IMR-90 (cell line): ENCODE measurements around the gene SYNPO2. TPM values are rescaled to one million over a fixed set of nuclear protein-coding genes. Genes with fewer than 3 reads are reported as not detected.

Experiments used
- ATAC-seq: fragments of 200-7000 bp; cut with Tn5 transposase; 2 replicates; pipeline ENCODE4 v1.9.1; 2020; ENCODE audit warnings: low read depth, mild to moderate bottlenecking, moderate library complexity
- BruUV-seq: library from RNA; stranded (reverse); fragments of 400-500 nt; replicated peaks from 2 replicates; lab custom pipeline; 2021; lab: Mats Ljungman, UMichigan
- CTCF ChIA-PET: fragments of 300-600 bp; formaldehyde crosslinking; extraction: SDS; loops from one replicate; lab custom pipeline; 2021; ENCODE audit warnings: antibody characterized with exemption; lab: Yijun Ruan, JAX
- POLR2A ChIA-PET: fragments of 300-600 bp; sonication (Branson Sonifier 250); formaldehyde crosslinking; loops from one replicate; lab custom pipeline; 2022; ENCODE audit warnings: antibody characterized with exemption; ENCODE audit not compliant: unreplicated experiment; lab: Charles Lee
- DNase-seq: peaks from one replicate; pipeline ENCODE4 v3.0.0; 2013
- H2AFZ ChIP-seq: replicated peaks from 2 replicates; pipeline ENCODE3; 2013; ENCODE audit warnings: low read length, mild to moderate bottlenecking; ENCODE audit not compliant: poor library complexity
- H2AK5ac ChIP-seq: 2 replicates; pipeline ENCODE4 v1.6.1; 2013; ENCODE audit warnings: low read depth, low read length, inconsistent platforms
- H2AK9ac ChIP-seq: replicated peaks from 2 replicates; pipeline ENCODE3; 2013; ENCODE audit warnings: mild to moderate bottlenecking, low read depth, low read length, moderate library complexity; ENCODE audit not compliant: poor library complexity
- H2BK120ac ChIP-seq: 2 replicates; pipeline ENCODE4 v1.6.1; 2013; ENCODE audit warnings: low read depth, low read length, inconsistent platforms
- H2BK15ac ChIP-seq: 3 replicates; pipeline ENCODE4 v1.6.1; 2013; ENCODE audit warnings: low read depth, low read length, inconsistent platforms
- H2BK20ac ChIP-seq: 2 replicates; pipeline ENCODE4 v1.6.1; 2013; ENCODE audit warnings: low read depth, mild to moderate bottlenecking, inconsistent platforms, low read length, moderate library complexity
- H2BK5ac ChIP-seq: 2 replicates; pipeline ENCODE4 v1.6.1; 2013; ENCODE audit warnings: mild to moderate bottlenecking, low read depth, low read length, inconsistent platforms; ENCODE audit not compliant: poor library complexity, severe bottlenecking
- H3K14ac ChIP-seq: replicated peaks from 2 replicates; pipeline ENCODE4 v1.6.1; 2013; ENCODE audit warnings: low read depth, low read length, inconsistent platforms
- H3K18ac ChIP-seq: 2 replicates; pipeline ENCODE4 v1.6.1; 2013; ENCODE audit warnings: low read depth, low read length, control low read depth
- H3K23ac ChIP-seq: 2 replicates; pipeline ENCODE4 v1.6.1; 2013; ENCODE audit warnings: low read depth, low read length, inconsistent platforms
- H3K27ac ChIP-seq: 2 replicates; pipeline ENCODE4 v1.5.1; 2013; ENCODE audit warnings: mild to moderate bottlenecking, control low read depth, low read length; ENCODE audit not compliant: insufficient read depth
- H3K27me3 ChIP-seq: 2 replicates; pipeline ENCODE4 v1.6.1; 2013; ENCODE audit warnings: low read length; ENCODE audit not compliant: control insufficient read depth, insufficient read depth
- H3K36me3 ChIP-seq: 2 replicates; pipeline ENCODE4 v1.6.1; 2013; ENCODE audit warnings: low read length, mixed read lengths; ENCODE audit not compliant: control insufficient read depth, insufficient read depth
- H3K4ac ChIP-seq: 2 replicates; pipeline ENCODE4 v1.6.1; 2013; ENCODE audit warnings: low read depth, low read length, inconsistent platforms
- H3K4me1 ChIP-seq: 2 replicates; pipeline ENCODE4 v1.6.1; 2013; ENCODE audit warnings: low read length, mixed read lengths; ENCODE audit not compliant: control insufficient read depth, insufficient read depth
- H3K4me2 ChIP-seq: 2 replicates; pipeline ENCODE4 v1.6.1; 2013; ENCODE audit warnings: low read depth, mild to moderate bottlenecking, control low read depth, low read length, moderate library complexity
- H3K4me3 ChIP-seq: 2 replicates; pipeline ENCODE4 v1.5.1; 2013; ENCODE audit warnings: low read depth, mild to moderate bottlenecking, control low read depth, low read length, moderate library complexity; ENCODE audit not compliant: insufficient read depth
- H3K56ac ChIP-seq: 2 replicates; pipeline ENCODE4 v1.6.1; 2013; ENCODE audit warnings: low read length, inconsistent platforms; ENCODE audit not compliant: insufficient read depth; ENCODE audit errors: extremely low read depth
- H3K79me1 ChIP-seq, 2 experiments: 2 replicates each; pipeline ENCODE4 v1.6.1; 2013; ENCODE audit warnings: low read length in 2 of 2, inconsistent platforms in 1 of 2, low read depth in 1 of 2
- H3K9ac ChIP-seq: 2 replicates; pipeline ENCODE4 v1.6.1; 2013; ENCODE audit warnings: low read depth, low read length, control low read depth
- H3K9me1 ChIP-seq: 2 replicates; pipeline ENCODE4 v1.6.1; 2013; ENCODE audit warnings: low read length, inconsistent platforms; ENCODE audit not compliant: insufficient read depth
- H3K9me3 ChIP-seq: 2 replicates; pipeline ENCODE4 v1.6.1; 2013; ENCODE audit warnings: low read length; ENCODE audit not compliant: control insufficient read depth, insufficient read depth
- H4K20me1 ChIP-seq: 2 replicates; pipeline ENCODE4 v1.6.1; 2013; ENCODE audit warnings: low read length, inconsistent platforms; ENCODE audit not compliant: insufficient read depth
- H4K5ac ChIP-seq: 2 replicates; pipeline ENCODE4 v1.6.1; 2013; ENCODE audit warnings: mild to moderate bottlenecking, low read depth, low read length, control low read depth
- H4K8ac ChIP-seq, 2 experiments: 2 replicates each; pipeline ENCODE4 v1.6.1; 2013; ENCODE audit warnings: low read depth in 2 of 2, low read length in 2 of 2, control low read depth in 1 of 2, inconsistent platforms in 1 of 2
- H4K91ac ChIP-seq: 2 replicates; pipeline ENCODE4 v1.6.1; 2013; ENCODE audit warnings: low read depth, low read length, inconsistent platforms; ENCODE audit not compliant: insufficient read depth
- CEBPB ChIP-seq: IDR thresholded peaks from 2 replicates; pipeline ENCODE4 v1.6.1; 2012; ENCODE audit warnings: low read depth, low read length, improper control_type of control experiment
- CTCF ChIP-seq: conservative IDR thresholded peaks from 2 replicates; pipeline ENCODE4 v1.5.1; 2012; ENCODE audit warnings: mild to moderate bottlenecking, low read depth, low read length, improper control_type of control experiment
- ELK1 ChIP-seq: fragments of 150-350 bp; IDR thresholded peaks from 2 replicates; pipeline ENCODE4 v1.6.1; 2016; ENCODE audit warnings: low read depth, mild to moderate bottlenecking, low read length, moderate library complexity, borderline replicate concordance
- FOS ChIP-seq: fragments of 150-350 bp; IDR thresholded peaks from 2 replicates; pipeline ENCODE4 v1.6.1; 2016; ENCODE audit warnings: low read depth, low read length
- MXI1 ChIP-seq: IDR thresholded peaks from 2 replicates; pipeline ENCODE4 v1.6.1; 2012; ENCODE audit warnings: low read depth, mild to moderate bottlenecking, low read length, moderate library complexity, borderline replicate concordance
- NFE2L2 ChIP-seq: fragments of 150-350 bp; IDR thresholded peaks from 2 replicates; pipeline ENCODE4 v1.6.1; 2016; ENCODE audit warnings: low read depth, mild to moderate bottlenecking, low read length
- RAD21 ChIP-seq: IDR thresholded peaks from 2 replicates; pipeline ENCODE4 v1.6.1; 2012; ENCODE audit warnings: low read length, improper control_type of control experiment
- RFX5 ChIP-seq: IDR thresholded peaks from 2 replicates; pipeline ENCODE4 v1.8.0; 2012; ENCODE audit warnings: low read depth, mild to moderate bottlenecking, low read length, moderate library complexity
- USF2 ChIP-seq: fragments of 150-350 bp; IDR thresholded peaks from 2 replicates; pipeline ENCODE4 v1.6.1; 2017; ENCODE audit warnings: mild to moderate bottlenecking, antibody characterized with exemption, low read length, low read depth
- WGBS, 2 experiments: methylation state at CpG; one replicate each; pipeline versions ENCODE4 v1.1.5 to v1.1.7; 2013; ENCODE audit warnings: missing lambda C conversion rate in 2 of 2; ENCODE audit not compliant: insufficient read length in 1 of 2; ENCODE audit errors: extremely low coverage in 2 of 2; 5-methylcytosine and 5-hydroxymethylcytosine counted together
- dilution Hi-C: fragments of 300-500 bp; cut with HindIII; formaldehyde crosslinking; loops from one replicate; pipeline ENCODE4 v1.14.3; 2018; ENCODE audit warnings: low sequenced_read_pairs; ENCODE audit not compliant: unreplicated experiment
- in situ Hi-C: fragments of 300-500 bp; cut with MboI; formaldehyde crosslinking; loops from 3 replicates; pipeline ENCODE4 v1.14.3; 2019; ENCODE audit warnings: low sequenced_read_pairs, inconsistent platforms, mixed read lengths
- intact Hi-C: fragments of 100-400 bp; cut with micrococcal nuclease; formaldehyde crosslinking; loops from 2 replicates; pipeline ENCODE4 v1.10.0; 2022
- polyA plus RNA-seq, 3 experiments: library from polyadenylated mRNA; depleted of rRNA; stranded (reverse); fragments of >200 nt; gene quantifications; 2 replicates each; pipeline ENCODE4 v1.2.3, GENCODE V29; 2012; ENCODE audit warnings: low replicate concordance in 1 of 3
- total RNA-seq: library from RNA; depleted of rRNA; stranded (reverse); fragments of >200 nt; gene quantifications from 2 replicates; pipeline ENCODE4 v1.2.3, GENCODE V29; 2012

Gene SYNPO2
- total and polyA plus RNA-seq, 2 of the 4 experiments (the other 2 are of a cell fraction) = 0.99 to 1.8 TPM

- no peaks in the 10 kb centered on the region for H3K9me1 ChIP-seq
- intact Hi-C loops = no loop called here
- ChIA-PET CTCF (interaction anchor here (0.6 to 1.2 kb wide), 2 partner anchors 35 to 136 kb away, joined by 3 to 5 read pairs; no protein-coding TSS in a partner anchor), POLR2A (no interaction called here)
- no peak overlapping the region for H3K27ac ChIP-seq
- H3K4me3 ChIP-seq = no peak overlapping the region
- no peak overlapping the region for H4K91ac ChIP-seq
- in situ Hi-C loops = no loop called here
- no peak overlapping the region for H3K56ac ChIP-seq
- ATAC-seq (no peak), DNase-seq (peak; percentile 20)
- no peak overlapping the region for H4K5ac ChIP-seq
- H4K8ac ChIP-seq = no peak overlapping the region
- no peak overlapping the region for H2BK5ac ChIP-seq
- no peak overlapping the region for H2AK9ac ChIP-seq
- no peaks in the 10 kb centered on the region for H3K27me3 ChIP-seq
- no peak overlapping the region for H2BK20ac ChIP-seq
- no peak overlapping the region for H2BK120ac ChIP-seq
- no peak overlapping the region for H3K14ac ChIP-seq
- H2AK5ac ChIP-seq = no peak overlapping the region
- no peak overlapping the region for H3K4ac ChIP-seq
- H3K9ac ChIP-seq = no peak overlapping the region
- H3K23ac ChIP-seq = no peak overlapping the region
- H2AFZ ChIP-seq = no peak overlapping the region
- H3K36me3 ChIP-seq = no peaks in the 10 kb centered on the region
- no peaks in the 10 kb centered on the region for H4K20me1 ChIP-seq
- H3K4me1 ChIP-seq = no peaks in the 10 kb centered on the region
- no peak overlapping the region for H2BK15ac ChIP-seq
- WGBS, 2 experiments = no CpG with 5 or more reads among the region's 2 CpGs
- H3K18ac ChIP-seq = no peak overlapping the region
- TF ChIP-seq CEBPB (no peak), RFX5 (no peak), NFE2L2 (no peak), FOS (no peak), ELK1 (no peak), USF2 (no peak), RAD21 (no peak), CTCF (no peak), MXI1 (no peak)
- no TSS peak for BruUV-seq
- H3K9me3 ChIP-seq = no peaks in the 10 kb centered on the region
- no peak overlapping the region for H3K4me2 ChIP-seq
- no peaks in the 10 kb centered on the region for H3K79me1 ChIP-seq
- dilution Hi-C loops = no loop called here
These were observed 43.1 kb downstream of the SYNPO2 start for GRCh38 chr4:118931786-118932185.
